GM10847 (cell line): ENCODE data around the gene GSS.

Experiments
- POLR2A ChIP-seq: IDR thresholded peaks from 2 replicates; pipeline ENCODE4 v1.6.1; 2011; ENCODE audit not compliant: insufficient read length; ENCODE audit errors: extremely low read depth

Gene GSS

DNA sequence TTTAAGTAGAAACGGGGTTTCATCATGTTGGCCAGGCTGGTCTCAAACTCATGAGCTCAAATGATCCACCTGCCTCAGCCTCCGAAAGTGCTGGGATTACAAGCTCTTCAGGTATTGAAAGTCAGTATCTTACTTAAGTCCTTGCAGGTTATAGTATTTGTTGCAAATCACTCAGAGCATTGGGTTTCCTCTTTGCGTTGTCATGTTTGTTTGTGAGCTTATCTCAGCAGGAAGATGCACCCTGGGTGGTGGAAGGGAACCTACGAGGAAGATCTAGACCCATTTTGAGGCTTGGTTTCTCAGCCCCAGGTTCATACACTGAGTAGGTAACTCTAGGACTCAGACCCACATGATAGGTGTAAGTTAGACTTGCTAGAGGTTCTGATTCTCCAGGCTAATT lies 18.6 kb upstream of the GSS start:
- no peak for TF ChIP-seq POLR2A

DNA sequence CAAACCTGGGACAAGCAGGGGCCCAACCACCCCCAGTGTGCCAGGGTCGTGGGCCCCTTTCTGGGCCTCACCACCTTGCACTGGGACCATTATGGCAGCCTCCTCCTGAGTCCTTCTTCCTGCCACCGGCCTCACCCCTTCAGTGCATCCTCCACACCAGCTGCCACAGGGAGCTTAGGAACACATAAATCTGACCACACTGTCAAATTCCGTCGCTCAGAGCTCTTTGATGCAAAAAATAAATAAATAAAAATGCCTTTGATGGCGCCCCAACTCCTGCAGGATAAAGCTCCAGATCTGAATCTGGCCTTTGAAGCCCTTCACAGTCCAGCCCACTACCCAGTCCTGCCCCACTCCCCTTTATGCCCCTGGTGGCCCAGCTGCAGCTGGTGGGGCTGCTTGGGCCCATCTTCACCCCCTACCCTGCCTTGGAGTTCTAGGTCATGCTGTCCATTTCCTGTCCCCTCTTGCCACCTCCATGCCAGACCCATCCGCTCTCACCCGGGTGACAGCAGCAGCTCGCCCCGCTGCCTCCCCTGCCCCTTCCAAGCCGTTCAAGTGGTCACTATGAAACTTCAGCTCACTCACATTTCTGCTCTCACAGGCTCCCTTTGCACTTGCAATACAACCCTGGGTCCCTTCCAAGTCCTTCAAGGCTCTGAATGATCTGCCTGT lies 16.1 kb upstream of the GSS start:
- no peak for TF ChIP-seq POLR2A

DNA sequence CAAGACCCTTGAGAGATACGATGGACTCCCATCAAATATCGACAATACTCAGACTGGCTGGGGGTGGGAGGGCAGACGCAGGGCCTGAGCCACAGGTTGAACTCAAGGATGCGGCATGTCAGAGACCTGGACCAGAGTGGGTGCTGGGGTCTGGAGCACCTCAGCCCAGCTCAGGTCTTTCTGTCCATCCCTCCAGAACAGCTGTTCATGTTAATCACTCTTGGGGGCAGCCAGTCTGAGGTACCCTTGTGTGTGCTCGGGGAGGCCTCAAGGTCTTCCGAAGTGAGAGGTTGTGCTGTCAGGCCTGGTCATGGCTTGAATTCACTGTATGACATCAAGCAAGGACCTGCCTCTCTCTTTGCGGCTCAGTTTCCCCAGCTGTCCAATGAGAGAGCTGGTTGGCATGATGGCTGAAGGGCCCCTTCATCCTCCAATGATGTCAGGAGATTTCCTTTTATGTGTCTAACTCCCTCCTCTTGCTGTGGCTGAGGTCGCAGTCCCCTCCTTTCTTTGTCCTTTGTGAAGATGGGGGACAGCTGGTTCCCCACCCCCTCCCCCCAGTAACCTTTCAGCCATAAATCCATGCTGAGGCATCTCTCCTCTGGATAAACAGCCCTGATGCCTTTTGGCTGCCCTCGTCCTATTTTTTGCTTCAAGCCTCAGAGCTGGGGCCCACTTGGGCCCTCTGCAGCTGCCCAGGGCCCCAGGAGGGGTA lies 15.4 kb upstream of the GSS start:
- no peak for TF ChIP-seq POLR2A

DNA sequence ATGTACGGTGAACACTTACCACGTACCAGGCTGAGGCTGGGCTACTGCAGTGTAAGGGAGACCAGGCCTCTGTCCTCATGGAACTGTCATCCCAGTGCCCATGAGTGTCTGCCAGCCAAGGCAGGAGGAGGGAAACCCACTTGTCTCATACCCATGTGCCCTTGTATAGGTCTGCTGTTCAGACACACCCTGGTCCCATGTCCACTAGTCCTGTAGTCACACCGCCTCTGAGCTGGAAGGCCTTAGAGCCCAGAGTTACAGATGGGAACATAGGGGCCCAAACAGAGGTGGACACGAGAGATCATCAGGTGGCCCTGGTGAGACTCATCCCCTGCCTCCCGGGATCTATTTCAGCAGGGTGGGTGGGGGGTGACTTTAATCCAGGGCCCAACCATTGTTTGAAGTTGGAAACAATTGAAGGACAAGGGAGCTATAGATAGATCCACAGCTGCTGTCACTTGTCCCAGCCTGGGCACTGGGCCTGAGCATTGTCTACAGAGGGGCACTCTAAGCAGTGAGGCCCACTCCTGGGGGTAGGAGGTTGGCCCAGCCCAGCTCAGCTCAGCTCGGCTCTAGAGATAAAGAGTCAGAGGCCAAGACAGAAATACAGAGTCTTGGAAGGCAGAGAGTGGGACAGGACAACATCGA lies 14.7 kb upstream of the GSS start:
- TF ChIP-seq POLR2A, result no peak

DNA sequence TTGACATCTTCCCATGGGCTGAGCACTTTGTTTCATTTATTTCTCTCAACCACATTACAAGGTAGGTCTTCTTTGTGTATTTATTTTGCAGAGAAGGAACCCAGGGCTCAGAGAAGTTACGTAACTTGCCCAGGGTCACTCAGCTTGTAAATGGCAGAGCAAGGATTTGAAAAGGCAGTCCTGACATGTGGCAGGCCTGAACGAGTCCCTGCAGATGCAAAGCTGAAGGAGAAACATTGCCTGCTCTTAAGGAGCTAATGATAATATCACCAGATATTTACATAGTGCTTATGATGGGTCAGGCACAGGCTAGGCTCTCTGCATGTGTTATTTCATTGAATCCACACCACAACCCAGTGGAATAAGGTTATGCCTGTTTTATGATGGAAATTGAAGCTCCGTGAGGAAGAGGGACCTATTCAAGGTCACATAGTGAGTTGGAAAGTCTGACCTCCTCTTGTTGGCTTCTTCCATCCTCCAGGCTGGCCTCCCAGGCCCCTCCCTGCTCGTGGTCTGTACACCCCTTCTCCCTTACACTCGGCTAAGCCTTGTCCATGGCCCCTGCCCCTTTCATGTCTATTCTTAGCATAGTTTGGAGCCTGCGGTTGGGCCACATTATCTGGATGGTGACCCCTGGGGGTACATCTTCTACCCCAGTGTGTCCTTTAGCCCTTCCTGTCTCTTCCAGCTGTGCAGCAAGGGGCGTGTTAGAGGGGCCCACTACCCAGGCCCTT lies 12.6 kb upstream of the GSS start:
- TF ChIP-seq POLR2A, result no peak

DNA sequence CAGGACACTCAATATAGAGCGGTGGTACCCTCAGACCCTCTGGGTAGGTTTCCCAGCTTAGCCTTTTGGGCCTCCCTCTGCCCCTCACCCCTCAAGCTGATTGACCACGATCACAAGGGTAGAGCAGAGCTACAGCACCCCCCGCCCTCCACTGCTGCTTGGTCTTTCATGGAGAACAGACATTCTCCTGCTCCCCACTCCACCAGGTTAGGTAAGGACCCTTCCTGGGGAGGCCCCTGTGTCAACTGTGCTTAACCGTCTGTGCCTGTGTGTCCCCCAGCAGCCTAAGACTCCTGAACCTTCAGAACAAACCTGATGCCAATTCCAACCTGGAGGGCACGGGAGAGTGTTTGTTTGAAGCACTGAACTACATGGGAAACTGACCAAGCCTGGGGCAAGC lies 11.8 kb upstream of the GSS start:
- TF ChIP-seq POLR2A, result no peak

DNA sequence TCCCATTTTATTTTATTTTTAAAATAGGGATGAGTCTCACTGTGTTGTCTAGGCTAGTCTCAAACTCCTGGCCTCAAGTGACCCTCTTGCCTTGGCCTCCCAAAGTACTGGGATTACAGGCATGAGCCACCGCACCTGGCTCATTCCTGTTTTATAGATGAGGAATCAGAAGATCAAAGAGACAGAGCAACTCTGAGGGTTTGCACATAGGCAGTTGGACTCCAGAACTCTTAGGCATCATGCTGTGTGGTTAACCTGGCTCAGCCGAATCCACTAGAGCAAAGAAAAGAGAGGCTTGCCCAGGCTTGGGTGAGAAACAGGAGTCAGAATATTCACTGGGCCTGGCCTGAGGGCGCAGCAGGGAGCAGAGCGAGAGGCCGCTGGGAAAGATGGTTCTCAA lies 9.4 kb upstream of the GSS start:
- TF ChIP-seq POLR2A, result no peak

DNA sequence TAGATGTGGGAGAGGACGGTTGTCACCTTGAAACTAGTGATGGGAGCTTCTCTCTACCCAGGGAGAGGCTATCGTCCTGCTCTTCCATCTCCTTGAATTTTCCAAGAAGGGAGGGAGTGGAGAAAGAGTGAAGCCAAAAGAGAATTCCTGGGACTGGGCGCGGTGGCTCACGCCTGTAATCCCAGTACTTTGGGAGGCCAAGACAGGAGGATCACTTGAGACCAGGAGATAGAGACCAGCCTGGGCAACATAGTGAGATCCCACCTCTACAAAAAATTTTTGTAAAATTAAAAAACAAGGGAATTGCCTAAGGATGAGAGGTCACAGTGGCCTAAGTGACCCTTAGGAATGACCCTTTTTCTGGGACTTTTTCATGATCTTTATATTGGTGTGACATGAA lies 8.9 kb upstream of the GSS start:
- no peak for TF ChIP-seq POLR2A

DNA sequence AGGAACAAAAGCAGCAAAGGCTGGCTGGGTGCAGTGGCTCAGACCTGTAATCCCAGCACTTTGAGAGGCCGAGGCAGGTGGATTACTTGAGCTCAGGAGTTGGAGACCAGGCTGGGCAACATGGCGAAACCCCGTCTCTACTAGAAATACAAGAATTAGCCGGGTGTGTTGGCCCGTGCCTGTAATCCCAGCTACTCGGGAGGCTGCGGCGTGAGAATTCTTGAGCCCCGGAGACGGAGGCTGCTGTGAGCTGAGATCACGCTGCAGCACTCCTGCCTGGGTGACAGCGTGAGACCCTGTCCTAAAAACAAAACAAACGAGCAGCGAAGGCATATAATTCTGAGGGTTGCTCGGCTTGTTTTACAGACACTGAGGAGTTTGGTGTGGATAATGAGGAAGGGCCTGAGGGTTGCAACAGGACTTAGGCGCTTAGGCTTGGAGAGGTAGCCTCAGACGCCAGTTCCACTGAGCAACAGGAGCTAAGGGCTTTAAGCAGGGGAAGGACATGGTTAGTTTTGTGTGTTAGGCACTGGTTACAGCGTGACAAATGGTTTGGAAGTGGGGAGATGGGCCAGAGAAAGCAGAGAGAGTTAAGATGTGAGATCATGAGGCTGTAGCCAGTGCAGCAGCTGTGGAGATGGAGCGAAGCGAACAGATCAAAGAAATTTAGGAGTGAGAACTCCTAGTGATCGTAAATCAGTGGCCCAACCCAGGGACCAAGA lies 1.3 kb upstream of the GSS start:
- TF ChIP-seq POLR2A, result no peak

DNA sequence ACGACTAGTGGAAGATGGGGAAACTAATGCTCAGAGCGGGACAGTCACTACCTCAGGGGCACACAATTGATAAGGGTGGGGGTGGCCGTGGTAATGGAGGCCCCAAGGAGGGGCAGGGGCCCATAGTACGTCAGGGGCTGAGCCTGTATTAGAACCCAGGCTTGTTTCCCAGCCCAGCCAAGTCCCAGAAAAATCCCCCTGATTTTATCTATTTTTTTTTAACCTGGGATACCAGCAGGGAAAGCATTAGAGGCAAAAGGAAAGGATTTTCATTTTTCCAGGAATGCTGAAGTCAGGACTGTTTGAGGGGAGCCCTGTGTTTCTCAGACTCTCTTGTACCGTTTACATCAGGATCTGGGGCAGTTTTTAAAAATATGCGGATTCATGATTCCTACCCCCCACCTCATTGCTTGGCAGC lies 444 bp upstream of the GSS start:
- no peak for TF ChIP-seq POLR2A

DNA sequence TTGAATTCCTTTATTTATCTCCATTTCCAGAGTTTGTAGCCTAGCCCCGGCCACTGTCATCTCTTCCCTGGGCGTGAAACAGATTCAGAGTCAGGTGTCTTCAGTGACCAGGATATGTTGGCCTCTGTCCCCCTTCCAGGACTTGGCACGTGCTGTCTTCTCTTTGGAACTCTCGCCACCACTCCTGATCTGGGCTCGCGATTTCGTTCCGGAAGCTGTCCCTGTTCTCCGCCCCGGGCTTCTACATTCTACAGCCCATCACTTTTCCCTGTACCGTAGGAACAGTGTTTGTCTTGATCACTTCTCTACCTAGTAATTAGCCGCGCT lies 739 bp downstream of the GSS start:
- no peak for TF ChIP-seq POLR2A

DNA sequence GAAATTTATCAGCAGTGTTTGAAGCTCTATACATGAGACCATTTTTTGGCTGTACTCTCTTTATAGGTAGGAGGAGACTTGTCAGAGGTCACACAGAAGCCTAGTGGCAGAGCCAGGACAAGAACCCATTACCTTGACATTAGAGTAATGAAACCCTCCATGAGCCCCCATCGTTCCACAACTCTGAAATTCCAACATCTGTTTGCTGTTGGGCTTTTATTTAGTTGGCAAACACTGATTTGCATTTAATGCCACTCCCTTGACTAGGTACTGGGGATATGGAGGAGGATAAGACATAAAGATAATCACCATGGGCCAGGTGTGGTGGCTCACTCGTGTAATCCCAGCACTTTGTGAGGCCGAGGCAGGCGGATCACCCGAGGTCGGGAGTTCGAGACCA lies 1.6 kb downstream of the GSS start:
- TF ChIP-seq POLR2A, result no peak

DNA sequence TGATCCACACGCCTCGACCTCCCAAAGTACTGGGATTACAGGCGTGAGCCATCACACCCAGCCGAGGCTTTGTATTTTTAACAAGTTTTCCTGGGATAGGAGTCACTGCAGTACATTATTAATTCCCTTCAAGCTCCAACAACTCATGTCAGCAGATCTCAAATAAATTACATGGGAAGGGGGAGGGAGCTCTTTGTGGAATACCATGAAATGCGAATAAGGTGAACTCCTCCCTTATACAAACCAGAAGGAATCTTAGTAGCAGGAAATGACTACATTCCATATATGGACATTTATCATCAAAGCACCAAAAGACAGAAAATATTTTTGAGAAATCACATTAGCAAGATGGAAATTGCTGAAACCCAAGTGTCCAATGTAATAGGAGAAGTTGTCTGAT lies 2.9 kb downstream of the GSS start:
- TF ChIP-seq POLR2A, result no peak

DNA sequence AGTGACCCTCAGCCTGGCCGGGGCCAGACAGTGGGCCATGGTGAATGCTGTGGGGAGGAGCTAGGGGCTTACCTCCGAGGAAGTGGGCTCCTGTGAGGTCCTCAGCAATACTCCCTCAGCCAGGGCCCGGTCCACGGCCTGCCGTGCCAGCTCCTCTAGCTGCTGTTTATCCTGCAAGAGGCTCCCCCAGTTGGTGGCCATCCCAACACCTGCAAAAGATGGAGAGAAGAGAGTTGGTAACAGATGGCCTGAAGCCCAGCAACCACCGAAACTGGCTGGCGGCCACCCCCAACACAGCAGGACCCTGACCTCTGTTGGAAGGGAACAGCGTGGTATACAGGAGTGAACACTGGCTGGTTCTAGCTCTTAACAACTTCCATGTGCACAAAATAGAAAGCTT lies 4.0 kb downstream of the GSS start:
- TF ChIP-seq POLR2A, result no peak

DNA sequence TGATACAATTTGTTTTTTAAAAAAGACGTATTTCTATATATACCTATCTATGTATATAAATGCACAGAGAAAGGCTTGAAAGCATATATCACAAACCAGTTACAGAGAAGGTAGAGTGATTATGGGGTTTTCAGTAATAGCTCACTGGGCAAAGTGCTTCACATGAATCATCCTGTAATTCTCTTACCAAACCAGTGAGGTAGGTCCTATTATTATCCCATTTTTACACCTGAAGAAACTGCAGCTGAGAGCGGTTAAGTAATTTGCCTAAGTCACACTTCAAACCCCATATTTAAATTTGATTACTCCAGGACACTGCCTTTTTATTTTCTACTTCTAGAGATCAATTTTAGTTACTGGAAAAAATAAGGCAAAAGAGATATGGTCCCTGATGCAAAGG lies 4.4 kb downstream of the GSS start:
- no peak for TF ChIP-seq POLR2A
